GM19468 (cell line): ENCODE measurements around the gene GLCCI1.
A peak's percentile ranks its signal among the peaks of the same experiment; 100 is the strongest.

Experiments
- ATAC-seq: cut with Tn5 transposase; IDR thresholded peaks from one replicate; pipeline ENCODE4 v1.9.1; 2021; ENCODE audit warnings: mild to moderate bottlenecking, moderate library complexity, moderate number of reproducible peaks; ENCODE audit not compliant: unreplicated experiment; ENCODE audit errors: extremely low read depth

Gene GLCCI1

DNA sequence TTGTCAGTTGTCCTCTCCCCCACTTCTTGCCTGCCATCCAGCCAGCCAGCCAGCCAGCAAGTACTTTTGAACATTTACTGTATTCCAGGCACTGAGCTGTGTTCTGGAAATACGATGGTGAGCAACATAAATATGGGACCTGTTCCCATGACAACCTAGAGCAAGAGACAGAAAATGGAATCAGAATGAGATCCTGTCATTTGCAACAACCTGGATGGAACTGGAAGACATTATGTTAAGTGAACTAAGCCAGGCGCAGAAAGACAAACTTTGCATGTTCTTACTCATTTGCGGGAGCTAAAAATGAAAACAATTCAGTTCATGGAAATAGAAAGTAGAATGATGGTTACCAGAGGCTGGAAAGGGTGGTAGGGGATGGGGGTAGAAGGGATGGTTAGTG lies 152.6 kb downstream of the GLCCI1 start:
- no peak for ATAC-seq

DNA sequence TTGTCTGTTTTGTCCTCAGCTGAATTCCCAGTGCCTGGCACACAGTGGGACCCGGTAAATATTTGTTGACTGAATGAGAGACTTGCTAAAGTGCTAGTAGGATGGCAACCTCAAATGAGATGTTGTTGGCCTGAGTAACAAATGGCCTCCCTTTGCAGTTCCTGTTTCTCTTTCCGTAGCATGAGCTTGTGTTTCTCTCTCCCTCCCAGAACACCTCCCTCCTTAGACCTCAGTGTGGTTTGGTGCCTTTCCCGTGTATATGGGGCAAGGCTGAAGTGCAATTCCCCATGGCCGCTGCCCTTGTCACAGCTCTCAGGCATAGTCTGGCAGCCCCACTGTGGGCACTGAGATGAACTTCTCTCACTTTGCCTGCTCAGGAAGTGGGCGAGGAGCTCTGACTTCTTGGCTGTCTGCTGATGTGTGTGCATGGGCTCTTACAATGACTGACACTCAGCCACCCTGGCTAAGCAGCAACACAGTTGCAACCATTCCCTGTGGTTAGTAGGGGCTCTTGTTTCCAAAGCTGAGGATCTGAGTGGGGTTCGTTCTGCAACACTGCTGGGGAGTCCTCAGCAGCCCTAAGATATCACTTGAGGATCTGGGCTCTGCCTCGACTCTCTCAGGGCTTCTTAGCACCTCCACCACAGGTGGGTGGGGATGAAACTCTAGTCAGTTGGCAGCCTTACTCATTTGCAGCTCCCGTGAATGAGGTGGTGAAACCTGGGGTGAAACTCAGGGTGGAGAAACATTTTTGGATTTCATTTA lies 157.3 kb downstream of the GLCCI1 start:
- ATAC-seq = peak; percentile 72

DNA sequence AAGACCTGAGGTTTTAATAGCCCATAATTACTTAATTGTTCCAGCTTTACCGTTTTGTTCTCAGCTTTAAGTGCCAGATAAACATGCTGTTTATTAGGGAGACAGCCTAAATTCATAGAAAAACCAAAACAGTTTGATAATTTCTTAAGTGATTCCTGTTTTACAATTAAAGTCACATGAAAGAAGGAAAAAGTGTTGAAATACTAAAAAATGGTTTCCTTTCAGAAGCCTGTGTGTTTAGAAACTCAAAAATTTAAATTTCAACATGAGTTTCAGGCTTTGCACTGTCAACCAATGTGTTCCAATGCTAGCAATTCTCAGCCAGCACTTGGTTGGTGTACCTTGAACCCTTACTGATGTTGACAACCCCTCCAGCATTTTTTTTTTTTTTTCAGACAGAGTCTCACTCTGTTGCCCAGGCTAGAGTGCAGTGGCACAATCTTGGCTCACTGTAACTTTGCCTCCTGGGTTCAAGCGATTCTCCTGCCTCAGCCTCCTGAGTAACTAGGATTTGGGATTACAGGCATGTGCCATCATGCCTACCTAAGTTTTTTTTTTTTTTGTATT lies 158.1 kb downstream of the GLCCI1 start:
- ATAC-seq = no peak

DNA sequence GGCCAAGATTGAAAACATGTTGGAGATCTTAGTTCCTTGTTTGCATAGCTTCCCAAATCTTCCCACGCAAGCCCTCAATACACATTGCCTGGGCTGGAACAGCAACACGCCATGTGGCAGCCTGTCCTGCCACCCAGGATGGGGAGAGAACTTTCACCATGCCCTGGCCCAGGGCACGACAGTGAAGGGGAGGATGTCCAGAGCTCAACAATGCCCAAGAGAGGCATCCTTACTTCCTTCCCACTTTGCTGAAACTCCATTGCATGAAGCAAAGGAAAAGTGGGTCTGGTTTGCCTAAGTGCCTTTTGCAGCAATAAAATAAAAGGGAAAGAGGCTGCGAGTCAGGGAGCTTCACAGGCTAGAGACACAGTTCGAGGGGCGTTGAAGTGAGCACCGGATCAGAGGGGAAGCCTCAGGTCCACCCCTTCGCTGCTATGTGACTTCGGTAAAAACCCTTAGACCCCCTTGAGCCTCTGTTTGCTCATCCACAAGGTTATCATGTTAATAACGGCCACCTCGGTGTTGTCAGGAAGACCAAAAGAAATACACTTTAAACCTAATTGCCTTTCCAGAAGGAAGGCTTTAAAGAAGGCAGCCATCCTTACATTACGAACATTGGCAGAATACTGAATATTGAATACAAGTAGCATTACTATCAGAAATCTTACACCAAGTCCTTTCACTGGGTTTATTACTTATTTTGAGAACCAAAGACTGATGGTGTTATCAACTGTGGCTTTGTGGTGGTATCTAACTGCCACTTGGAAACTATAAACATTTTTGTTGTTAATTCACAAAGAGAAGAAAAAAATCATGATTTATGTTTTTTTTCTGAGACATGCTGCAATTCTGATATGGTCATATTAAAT lies 160.1 kb downstream of the GLCCI1 start:
- no peak for ATAC-seq

DNA sequence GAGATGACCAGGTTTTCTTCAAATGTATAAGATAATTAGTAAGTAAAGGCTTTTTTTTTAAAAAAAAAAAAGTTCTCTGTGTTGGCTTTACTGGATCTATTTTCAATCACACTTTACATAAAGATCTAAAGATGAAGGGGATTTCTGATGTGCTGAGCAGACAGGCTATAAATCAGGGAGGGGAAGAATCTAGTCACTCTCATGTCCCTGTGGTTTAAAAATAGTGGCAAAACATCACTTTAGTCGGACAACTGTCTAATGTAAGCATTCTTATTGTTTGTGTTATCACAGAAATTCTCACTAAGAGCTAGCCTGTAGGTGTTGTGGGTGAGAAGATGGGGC lies 160.7 kb downstream of the GLCCI1 start:
- ATAC-seq = no peak

DNA sequence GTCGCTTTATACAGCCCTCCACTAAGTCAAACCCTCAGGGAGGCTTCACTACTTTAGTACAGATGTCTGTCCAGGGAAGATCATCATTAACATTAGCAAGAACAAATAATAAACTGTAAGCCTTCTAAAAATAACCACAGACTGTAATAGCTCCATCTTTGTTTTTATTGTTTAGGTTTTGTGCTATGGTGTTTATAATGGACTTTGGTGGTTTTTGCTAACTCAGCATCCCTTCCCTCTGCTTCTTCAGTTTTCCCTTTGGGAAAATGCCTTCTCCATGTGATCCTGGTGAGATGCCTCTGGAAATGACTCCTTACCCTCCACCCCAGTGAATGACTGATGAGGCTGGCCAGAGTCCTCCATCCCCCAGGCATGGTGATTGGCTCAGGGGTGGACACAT lies 162.1 kb downstream of the GLCCI1 start:
- ATAC-seq = no peak

DNA sequence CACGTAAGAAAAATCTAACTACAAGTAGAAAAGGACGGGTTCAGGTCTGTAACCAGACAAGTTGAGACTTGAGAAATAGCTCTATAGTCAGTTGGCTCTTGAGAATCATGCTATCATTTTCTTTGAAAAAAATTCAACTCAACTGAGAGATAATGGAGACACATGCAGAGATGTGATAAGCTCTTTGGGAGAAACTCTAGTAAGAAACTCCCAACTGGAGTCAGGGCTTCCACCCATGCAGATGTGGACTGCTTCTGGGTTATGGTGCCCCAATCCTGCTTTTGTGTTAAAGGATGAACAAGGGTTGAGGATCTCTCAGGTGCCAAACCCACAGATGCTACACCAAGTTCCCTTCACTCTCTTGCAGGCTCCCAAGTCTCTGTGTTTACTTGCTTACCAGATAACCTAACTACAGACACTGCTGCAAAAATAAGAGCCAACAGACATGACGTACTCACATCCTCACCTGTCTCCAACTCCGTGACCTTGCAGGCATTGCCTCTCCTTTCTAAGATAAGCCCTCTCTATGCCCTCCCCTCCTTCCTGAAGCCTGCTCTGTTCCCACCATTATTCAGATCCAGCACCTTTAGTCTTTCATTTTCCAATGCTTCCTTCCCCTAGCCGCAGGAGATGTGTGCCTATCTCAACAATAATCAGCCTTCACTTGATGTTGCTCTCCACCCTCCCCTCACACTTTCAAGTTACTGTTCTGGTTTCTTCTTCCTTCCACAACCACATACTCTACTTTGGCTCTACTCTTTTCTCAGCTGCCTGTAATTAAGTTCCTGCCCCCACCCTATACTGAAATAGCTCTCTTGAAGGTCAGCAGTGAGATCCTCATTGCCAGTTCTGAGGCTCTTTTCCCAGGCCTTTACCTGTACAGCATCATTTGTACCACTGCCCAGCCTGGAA lies 163.4 kb downstream of the GLCCI1 start:
- peak; percentile 28 for ATAC-seq

DNA sequence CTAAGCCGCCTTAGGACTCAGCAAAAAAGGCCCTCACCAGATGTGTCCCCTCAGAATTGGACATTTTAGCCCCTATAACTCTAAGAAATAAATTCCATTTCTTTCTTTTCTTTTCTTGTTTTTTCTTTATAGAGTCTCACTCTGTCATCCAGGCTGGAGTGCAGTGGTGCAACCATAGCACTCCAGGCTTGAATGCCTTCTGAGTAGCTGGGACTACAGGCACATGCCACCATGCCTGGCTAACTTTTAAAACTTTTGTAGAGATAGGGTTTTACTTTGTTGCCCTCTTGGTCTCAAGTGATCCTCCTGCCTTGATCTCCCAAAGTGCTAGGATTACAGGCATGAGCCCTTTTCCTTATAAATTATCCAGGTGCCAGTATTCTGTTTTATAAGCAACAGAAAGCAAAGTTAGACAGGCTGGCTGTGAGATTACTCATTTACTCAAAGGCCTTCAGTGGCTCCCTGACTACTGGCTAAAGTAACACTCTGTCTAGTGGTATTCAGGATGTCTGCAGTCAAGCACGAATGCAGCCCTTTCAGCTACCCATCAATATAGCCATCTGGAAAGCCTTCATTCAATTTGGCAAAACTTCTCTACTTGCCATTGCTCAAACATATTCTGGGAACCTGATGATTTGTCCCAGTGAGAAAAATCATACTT lies 164.7 kb downstream of the GLCCI1 start:
- ATAC-seq = no peak

DNA sequence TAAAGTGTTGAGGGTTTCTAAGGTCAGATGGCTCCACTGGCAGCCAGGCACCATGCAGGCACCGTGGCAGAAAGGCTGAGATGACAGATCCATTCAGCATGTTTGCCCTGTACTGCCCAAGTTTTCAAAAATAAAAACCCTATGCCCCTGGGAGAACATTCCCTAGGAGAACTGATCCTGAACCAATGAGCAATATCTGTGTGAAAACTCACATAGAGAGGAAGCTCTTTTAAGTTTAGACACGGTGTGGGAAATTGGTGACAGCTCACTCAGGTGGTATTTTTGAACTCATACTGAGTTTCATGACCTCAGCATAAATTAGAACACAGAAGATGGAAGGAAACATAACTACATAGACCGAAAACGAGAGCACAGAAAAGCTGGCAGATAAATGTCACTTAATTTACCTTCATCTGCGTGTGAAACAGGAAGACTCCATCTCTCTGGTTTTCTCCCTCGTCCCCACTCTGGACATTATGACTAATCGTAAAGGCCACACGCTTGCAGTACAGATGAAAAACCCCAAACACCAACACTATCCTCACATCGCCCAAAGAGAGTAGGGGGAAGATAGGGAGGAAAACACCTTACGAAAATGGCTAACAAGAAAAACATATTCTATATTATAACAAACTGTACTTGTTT lies 165.6 kb downstream of the GLCCI1 start:
- peak; percentile 51 for ATAC-seq

DNA sequence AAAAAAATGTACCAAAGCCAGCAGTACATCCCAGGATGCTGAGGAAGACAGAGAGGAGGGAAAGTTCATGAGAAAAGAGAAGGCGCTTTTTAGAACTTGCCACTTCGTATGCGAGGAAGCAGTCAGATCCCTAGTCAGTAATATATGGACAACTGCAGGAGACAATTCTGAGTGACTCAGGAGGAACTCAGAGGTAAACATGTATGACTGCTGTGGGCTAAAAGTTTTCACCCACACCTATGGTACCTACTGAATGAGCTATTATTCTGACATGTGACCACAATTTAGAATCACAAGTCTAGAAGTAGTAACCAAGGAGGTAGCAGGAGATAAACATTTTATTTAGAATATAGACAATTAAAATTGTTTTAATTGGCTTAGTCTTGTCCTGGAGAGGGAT lies 166.8 kb downstream of the GLCCI1 start:
- no peak for ATAC-seq

DNA sequence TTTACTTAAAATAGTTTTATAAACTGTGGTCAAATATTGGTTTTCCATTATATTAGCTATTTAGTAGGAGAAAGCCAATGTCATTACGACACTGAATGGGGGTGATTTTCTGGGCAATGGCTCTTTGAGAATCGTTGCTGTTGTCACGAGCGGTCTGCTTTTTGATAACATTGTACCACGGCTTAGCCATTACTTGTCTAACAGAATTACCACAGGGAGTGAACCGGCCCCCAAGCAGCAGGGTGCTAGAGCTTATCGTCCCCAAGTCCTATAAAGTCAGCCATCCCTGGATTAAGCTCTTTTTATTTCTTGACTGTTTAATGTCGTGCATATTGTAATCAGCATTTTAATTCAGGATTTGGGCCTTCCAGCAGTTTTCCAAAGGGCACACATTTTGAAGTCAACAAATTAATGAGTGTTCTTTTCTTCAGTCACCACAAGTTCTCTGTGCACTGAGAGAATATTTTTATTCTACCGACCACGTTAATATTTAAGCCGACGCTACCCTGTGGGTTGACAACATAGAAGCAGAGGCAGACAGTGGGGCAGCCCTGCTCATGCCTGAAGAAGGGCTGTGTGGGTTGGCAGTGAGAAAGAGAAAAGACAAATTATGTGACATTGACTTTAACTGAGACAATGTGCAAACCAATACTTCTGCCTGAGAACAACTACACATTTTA lies 167.6 kb downstream of the GLCCI1 start:
- ATAC-seq = no peak
